DND-41 (cell line): Measurements from ENCODE around the gene DISC1.

Experiments
- ATAC-seq: fragments of 200-7000 bp; cut with Tn5 transposase; 3 replicates; pipeline ENCODE4 v1.9.1; 2021; ENCODE audit warnings: low read depth; ENCODE audit not compliant: insufficient read depth
- DNase-seq: peaks from one replicate; pipeline ENCODE4 v3.0.0-alpha.2; 2020
- H2AFZ ChIP-seq: 2 replicates; pipeline ENCODE4 v1.6.0; 2012; ENCODE audit warnings: low read depth, low read length
- H3K27ac ChIP-seq: 2 replicates; pipeline ENCODE4 v1.5.1; 2012; ENCODE audit warnings: low read length, inconsistent platforms
- H3K27me3 ChIP-seq: fragments of 200-600 bp; sonication (generic); 2 replicates; pipeline ENCODE4 v1.6.0; 2012; ENCODE audit warnings: low read length, mild to moderate bottlenecking, inconsistent platforms; ENCODE audit not compliant: insufficient read depth, poor library complexity
- H3K36me3 ChIP-seq: 2 replicates; pipeline ENCODE4 v1.5.1; 2012; ENCODE audit warnings: low read length, inconsistent platforms; ENCODE audit not compliant: insufficient read depth
- H3K4me1 ChIP-seq: 2 replicates; pipeline ENCODE4 v1.5.1; 2012; ENCODE audit warnings: mild to moderate bottlenecking, low read length; ENCODE audit not compliant: insufficient read depth
- H3K4me2 ChIP-seq: 2 replicates; pipeline ENCODE4 v1.6.0; 2012; ENCODE audit warnings: mild to moderate bottlenecking, moderate library complexity, low read length, inconsistent platforms; ENCODE audit not compliant: insufficient read depth
- H3K4me3 ChIP-seq, 2 experiments: fragments of 200-600 bp in 1 of 2; shearing (Covaris generic) in 1 of 2; 2 replicates each; pipeline ENCODE4 v1.5.1; 2012 to 2016; ENCODE audit warnings: inconsistent platforms in 2 of 2, low read length in 2 of 2, mild to moderate bottlenecking in 2 of 2, low read depth in 1 of 2, moderate library complexity in 1 of 2
- H3K79me2 ChIP-seq: 2 replicates; pipeline ENCODE4 v1.6.0; 2012; ENCODE audit warnings: low read length, inconsistent platforms; ENCODE audit not compliant: insufficient read depth
- H3K9ac ChIP-seq: 2 replicates; pipeline ENCODE4 v1.6.0; 2012; ENCODE audit warnings: low read depth, mild to moderate bottlenecking, inconsistent platforms, low read length, moderate library complexity
- H3K9me3 ChIP-seq: 2 replicates; pipeline ENCODE4 v1.5.1; 2012; ENCODE audit warnings: low read length, moderate library complexity, mild to moderate bottlenecking, inconsistent platforms; ENCODE audit not compliant: insufficient read depth, severe bottlenecking
- H4K20me1 ChIP-seq: 2 replicates; pipeline ENCODE4 v1.6.0; 2012; ENCODE audit warnings: low read length; ENCODE audit not compliant: insufficient read depth
- EZH2 ChIP-seq: IDR thresholded peaks from 3 replicates; pipeline ENCODE4 v1.6.1; 2012; ENCODE audit warnings: borderline replicate concordance, low read depth, mild to moderate bottlenecking, moderate library complexity, low read length, inconsistent platforms; ENCODE audit not compliant: severe bottlenecking
- TF ChIP-seq, protein P1 (sequence below): IDR thresholded peaks from 2 replicates; pipeline ENCODE4 v1.5.1; 2012; ENCODE audit warnings: borderline replicate concordance, low read length, moderate library complexity, mild to moderate bottlenecking; ENCODE audit not compliant: poor library complexity, severe bottlenecking; ENCODE audit errors: extremely low read depth

Gene DISC1

DNA sequence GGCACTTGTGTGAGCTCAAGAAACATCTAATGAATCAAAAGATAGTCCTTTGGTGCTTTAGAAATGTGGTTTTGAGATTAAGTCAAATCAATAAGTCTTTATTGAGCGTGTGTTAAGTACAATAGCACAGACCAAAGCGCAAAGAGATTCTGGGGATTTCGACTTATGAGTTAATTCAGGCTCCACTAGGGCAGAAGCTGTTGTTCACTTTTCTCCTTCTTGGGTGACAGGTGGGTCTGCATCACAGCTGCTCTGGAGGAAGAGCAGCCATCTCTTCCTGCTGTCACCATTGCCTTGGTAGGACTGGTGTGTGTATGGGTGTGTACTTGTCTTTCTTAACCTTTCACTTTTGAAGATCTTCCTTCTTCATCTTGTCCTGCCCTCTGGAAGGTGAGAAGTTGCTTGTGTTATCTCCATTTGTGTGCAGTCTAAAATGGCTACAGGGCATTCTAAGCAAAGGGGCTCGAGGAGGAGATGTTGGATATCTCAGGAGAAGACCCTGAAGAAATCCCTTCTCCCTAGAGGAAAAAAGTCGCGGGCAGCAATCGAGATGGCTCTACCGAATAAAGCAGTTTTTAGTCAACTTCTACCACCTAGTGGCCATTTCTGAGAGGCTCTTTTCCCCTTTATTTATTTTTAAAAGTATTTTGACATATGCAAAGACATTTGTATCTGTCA, 22.9 kb upstream of the DISC1 start:
- Histone ChIP-seq H3K27me3 (peaks cover 3% of the 10 kb centered on the region), H3K9ac (peak overlapping the region; percentile 43), H4K20me1 (no peaks in the 10 kb centered on the region), H2AFZ (peak overlapping the region; percentile 76), H3K79me2 (no peaks in the 10 kb centered on the region), H3K4me1 (peaks cover 6% of the 10 kb centered on the region), H3K36me3 (no peaks in the 10 kb centered on the region), H3K4me2 (peak overlapping the region; percentile 67), H3K9me3 (no peaks in the 10 kb centered on the region), H3K27ac (peak overlapping the region; percentile 33; the same call in 1 of the 2 replicates), H3K4me3 (peak overlapping the region; percentile 10 to 57; a peak in 3 of 4 replicates)
- peak; percentile 54 for DNase-seq
- TF ChIP-seq EZH2, result no peak
- TF ChIP-seq, protein P1, sequence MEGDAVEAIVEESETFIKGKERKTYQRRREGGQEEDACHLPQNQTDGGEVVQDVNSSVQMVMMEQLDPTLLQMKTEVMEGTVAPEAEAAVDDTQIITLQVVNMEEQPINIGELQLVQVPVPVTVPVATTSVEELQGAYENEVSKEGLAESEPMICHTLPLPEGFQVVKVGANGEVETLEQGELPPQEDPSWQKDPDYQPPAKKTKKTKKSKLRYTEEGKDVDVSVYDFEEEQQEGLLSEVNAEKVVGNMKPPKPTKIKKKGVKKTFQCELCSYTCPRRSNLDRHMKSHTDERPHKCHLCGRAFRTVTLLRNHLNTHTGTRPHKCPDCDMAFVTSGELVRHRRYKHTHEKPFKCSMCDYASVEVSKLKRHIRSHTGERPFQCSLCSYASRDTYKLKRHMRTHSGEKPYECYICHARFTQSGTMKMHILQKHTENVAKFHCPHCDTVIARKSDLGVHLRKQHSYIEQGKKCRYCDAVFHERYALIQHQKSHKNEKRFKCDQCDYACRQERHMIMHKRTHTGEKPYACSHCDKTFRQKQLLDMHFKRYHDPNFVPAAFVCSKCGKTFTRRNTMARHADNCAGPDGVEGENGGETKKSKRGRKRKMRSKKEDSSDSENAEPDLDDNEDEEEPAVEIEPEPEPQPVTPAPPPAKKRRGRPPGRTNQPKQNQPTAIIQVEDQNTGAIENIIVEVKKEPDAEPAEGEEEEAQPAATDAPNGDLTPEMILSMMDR, result peak; percentile 84
- ATAC-seq, result peak; percentile 93

DNA sequence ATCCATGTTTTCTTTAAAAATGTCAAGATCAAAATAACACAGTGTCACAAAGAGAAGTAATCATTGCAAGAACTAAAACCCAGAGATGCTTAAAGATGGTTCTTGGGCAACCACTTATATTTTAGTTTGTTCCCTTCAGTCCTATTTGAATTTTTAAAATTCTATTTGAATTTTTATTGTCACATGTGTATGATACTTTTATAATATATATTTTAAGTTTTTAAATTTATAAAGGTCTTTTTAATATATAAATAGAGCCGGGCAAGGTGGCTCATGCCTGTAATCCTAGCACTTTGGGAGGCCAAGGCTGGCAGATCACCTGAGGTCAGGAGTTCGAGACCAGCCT, 22.3 kb upstream of the DISC1 start:
- Histone ChIP-seq H3K4me1 (peaks cover 6% of the 10 kb centered on the region), H2AFZ (no peak overlapping the region; the same call in 1 of the 2 replicates), H3K4me3 (peak overlapping the region in 1 of 2 experiments; percentile 57; a peak in 1 of 4 replicates), H3K27ac (no peak overlapping the region), H3K36me3 (no peaks in the 10 kb centered on the region), H3K9me3 (no peaks in the 10 kb centered on the region), H3K9ac (no peak overlapping the region), H3K27me3 (peaks cover 3% of the 10 kb centered on the region), H3K4me2 (peak overlapping the region; percentile 67), H3K79me2 (no peaks in the 10 kb centered on the region), H4K20me1 (no peaks in the 10 kb centered on the region)
- DNase-seq, result no peak
- TF ChIP-seq, protein P1, result no peak
- no peak for TF ChIP-seq EZH2
- no peak for ATAC-seq

DNA sequence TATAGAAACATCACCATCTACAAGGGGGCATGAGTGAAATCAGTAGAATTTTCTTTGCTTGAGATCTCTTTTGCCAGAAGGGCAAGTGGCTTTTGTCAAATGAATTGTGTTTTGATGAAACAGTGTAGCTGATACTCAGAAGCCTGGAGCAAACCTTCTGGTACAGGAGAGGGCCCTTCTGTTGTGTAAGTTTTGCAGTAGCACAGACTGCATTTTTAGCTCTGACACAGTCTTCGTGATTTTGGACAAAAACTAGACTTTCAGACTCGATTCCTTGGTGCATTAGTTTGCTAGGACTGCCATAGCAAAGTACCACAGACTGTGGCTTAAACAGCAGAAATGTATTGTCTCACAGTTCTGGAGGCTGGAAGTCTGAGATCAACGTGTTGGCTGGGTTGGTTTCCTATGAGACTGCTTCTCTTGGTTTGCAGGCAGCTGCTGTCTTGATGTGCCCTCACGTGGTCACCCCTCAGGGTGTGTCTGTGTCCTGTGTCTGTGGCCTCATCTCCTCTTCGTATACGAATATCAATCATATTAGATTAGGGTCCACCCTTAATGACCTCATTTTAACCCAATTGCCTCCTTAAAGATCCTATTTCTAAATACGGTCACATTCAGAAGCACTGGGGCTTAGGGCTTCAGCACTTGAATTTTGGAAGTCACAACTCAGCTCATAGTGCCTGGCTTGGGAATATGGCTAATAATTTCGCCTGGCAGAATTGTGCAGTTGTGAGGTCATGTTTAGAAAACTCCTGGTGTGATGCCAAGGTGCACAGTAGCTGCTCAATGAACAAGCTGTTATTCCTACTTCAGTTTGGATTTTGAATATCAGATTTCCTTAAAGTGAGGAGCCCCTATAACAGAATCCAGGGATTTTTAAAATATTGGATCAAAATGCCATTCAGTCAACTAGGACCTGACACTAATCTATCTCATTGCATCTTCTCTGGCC, 21.2 kb upstream of the DISC1 start:
- peaks cover 3% of the 10 kb centered on the region for H3K27me3 ChIP-seq
- no peaks in the 10 kb centered on the region for H3K36me3 ChIP-seq
- H3K4me1 ChIP-seq, result peaks cover 6% of the 10 kb centered on the region
- H3K79me2 ChIP-seq, result no peaks in the 10 kb centered on the region
- DNase-seq (no peak), ATAC-seq (no peak)
- H4K20me1 ChIP-seq, result no peaks in the 10 kb centered on the region
- TF ChIP-seq EZH2, result no peak
- TF ChIP-seq, protein P1, result no peak
- no peak overlapping the region for H3K27ac ChIP-seq
- no peak overlapping the region for H3K9ac ChIP-seq
- H3K4me2 ChIP-seq, result no peak overlapping the region
- H2AFZ ChIP-seq, result no peak overlapping the region; the same call in 1 of the 2 replicates
- no peak overlapping the region for H3K4me3 ChIP-seq
- H3K9me3 ChIP-seq, result no peaks in the 10 kb centered on the region
